HL-60 (cell line): ENCODE results near the gene EYS.
"Not testable (repeated sequence)": the region's sequence is repeated elsewhere in the genome, so short reads cannot be mapped to it uniquely, and the experiment has no call there.

Experiments used
- DNase-seq, 2 experiments: peaks; one replicate each; pipeline ENCODE4 v3.0.0-alpha.2; 2010 to 2020; ENCODE audit warnings: low read depth in 1 of 2, low spot score in 1 of 2
- H3K27ac ChIP-seq: fragments of 250-450 bp; sonication (Bioruptor Pico); replicated peaks from 2 replicates; pipeline ENCODE4 v1.5.1; 2020; ENCODE audit warnings: mild to moderate bottlenecking, moderate library complexity
- H3K27me3 ChIP-seq: fragments of 250-450 bp; sonication (Bioruptor Pico); 2 replicates; pipeline ENCODE4 v1.5.1; 2021; ENCODE audit warnings: mild to moderate bottlenecking, moderate library complexity; ENCODE audit not compliant: insufficient read depth, poor library complexity, severe bottlenecking
- H3K4me3 ChIP-seq: replicated peaks from 2 replicates; pipeline ENCODE4 v1.5.1; 2011; ENCODE audit warnings: mild to moderate bottlenecking, control low read depth, low read length; ENCODE audit not compliant: insufficient read depth
- GABPA ChIP-seq: IDR thresholded peaks from 2 replicates; pipeline ENCODE4 v1.6.1; 2012; ENCODE audit warnings: low read depth
- POLR2AphosphoS5 ChIP-seq: IDR thresholded peaks from 2 replicates; pipeline ENCODE4 v1.6.1; 2012; ENCODE audit warnings: low read depth
- REST ChIP-seq: IDR thresholded peaks from 2 replicates; pipeline ENCODE4 v1.6.1; 2012; ENCODE audit warnings: low read depth; ENCODE audit not compliant: insufficient replicate concordance
- SPI1 ChIP-seq: IDR thresholded peaks from 2 replicates; pipeline ENCODE4 v1.6.1; 2012; ENCODE audit warnings: low read depth, mild to moderate bottlenecking, borderline replicate concordance
- TF ChIP-seq, protein P1 (sequence below): IDR thresholded peaks from one replicate; pipeline ENCODE4 v1.5.1; 2011; ENCODE audit warnings: low read length, control low read depth, inconsistent platforms; ENCODE audit not compliant: insufficient read depth

Gene EYS

GRCh38 chr6:64459411-64459944 is 1247.5 kb downstream of the EYS start:
- Histone ChIP-seq H3K27me3 (no peaks in the 10 kb centered on the region), H3K27ac (no peak overlapping the region), H3K4me3 (no peak overlapping the region)
- no peak for DNase-seq
- TF ChIP-seq REST (no peak), GABPA (no peak), POLR2AphosphoS5 (no peak), SPI1 (no peak)
- TF ChIP-seq, protein P1, sequence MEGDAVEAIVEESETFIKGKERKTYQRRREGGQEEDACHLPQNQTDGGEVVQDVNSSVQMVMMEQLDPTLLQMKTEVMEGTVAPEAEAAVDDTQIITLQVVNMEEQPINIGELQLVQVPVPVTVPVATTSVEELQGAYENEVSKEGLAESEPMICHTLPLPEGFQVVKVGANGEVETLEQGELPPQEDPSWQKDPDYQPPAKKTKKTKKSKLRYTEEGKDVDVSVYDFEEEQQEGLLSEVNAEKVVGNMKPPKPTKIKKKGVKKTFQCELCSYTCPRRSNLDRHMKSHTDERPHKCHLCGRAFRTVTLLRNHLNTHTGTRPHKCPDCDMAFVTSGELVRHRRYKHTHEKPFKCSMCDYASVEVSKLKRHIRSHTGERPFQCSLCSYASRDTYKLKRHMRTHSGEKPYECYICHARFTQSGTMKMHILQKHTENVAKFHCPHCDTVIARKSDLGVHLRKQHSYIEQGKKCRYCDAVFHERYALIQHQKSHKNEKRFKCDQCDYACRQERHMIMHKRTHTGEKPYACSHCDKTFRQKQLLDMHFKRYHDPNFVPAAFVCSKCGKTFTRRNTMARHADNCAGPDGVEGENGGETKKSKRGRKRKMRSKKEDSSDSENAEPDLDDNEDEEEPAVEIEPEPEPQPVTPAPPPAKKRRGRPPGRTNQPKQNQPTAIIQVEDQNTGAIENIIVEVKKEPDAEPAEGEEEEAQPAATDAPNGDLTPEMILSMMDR, result no peak

DNA sequence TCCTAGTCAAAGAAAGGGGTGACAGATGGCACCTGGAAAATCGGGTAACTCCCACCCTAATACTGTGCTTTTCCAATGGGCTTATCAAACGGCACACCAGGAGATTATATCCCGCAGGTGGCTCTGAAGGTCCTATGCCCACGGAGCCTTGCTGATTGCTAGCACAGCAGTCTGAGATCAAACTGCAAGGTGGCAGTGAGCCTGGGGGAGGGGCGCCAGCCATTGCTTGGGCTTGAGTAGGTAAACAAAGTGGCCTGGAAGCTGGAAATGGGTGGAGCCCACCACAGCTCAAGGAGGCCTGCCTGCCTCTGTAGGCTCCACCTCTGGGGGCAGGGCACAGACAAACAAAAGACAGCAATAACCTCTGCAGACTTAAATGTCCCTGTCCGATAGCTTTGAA is 1258.9 kb downstream of the EYS start:
- not testable (repeated sequence) for DNase-seq, H3K27me3 ChIP-seq, H3K4me3 ChIP-seq, H3K27ac ChIP-seq

DNA sequence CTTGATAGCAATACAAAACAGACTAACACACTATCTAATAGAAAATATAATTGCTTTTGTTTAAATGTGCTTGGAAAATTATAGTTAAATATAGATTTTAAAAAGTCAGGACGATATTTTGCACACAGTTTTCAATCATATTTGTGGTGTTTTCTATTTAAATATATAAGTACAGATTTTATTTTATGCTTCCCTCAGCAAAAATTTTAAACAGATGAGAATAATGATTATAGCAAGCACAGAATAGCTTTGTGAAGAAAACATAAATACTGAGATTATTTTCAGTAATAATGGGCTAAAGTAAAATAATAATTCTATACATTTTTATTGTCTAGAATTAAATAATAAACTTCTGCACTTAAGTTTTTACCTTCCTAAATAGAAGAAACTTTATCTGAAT is 1262.0 kb downstream of the EYS start:
- H3K27me3 ChIP-seq, result no peaks in the 10 kb centered on the region
- H3K27ac ChIP-seq, result no peak overlapping the region
- no peak for TF ChIP-seq POLR2AphosphoS5
- TF ChIP-seq, protein P1, result no peak
- no peak for TF ChIP-seq REST
- TF ChIP-seq GABPA, result no peak
- TF ChIP-seq SPI1, result no peak
- DNase-seq, result no peak
- H3K4me3 ChIP-seq, result no peak overlapping the region

DNA sequence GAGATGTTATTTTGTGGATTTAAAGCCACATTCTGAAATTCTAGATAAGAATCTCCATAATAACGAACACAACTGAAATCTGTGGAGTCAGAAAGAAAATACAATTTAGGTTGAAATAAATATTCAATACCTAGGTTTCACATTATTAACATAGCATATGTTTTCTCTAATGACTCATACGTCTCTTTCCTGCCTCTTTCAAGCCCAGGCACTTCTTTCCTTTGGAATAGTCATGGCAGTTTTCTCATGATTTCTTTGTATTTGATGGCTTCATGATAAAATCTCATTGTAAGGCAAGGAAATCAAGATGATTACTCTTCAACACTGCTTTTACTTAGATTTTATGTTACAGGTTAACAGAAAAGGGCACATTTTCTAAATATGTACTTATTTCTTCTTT is 1267.8 kb downstream of the EYS start:
- no peak for TF ChIP-seq GABPA
- TF ChIP-seq POLR2AphosphoS5, result no peak
- TF ChIP-seq SPI1, result no peak
- TF ChIP-seq, protein P1, result no peak
- TF ChIP-seq REST, result no peak
- Histone ChIP-seq H3K27ac (no peak overlapping the region), H3K4me3 (no peak overlapping the region), H3K27me3 (no peaks in the 10 kb centered on the region)
- no peak for DNase-seq
